DOHH2 (cell line): ENCODE data around the gene AKAP13.

Experiments used
- H3F3A ChIP-seq: fragments of 200-600 bp; sonication (generic), shearing (Covaris generic); 2 replicates; pipeline ENCODE4 v1.6.0; 2016; ENCODE audit warnings: antibody characterized with exemption, mild to moderate bottlenecking; ENCODE audit not compliant: control insufficient read depth, insufficient read depth
- H3K27ac ChIP-seq: fragments of 200-600 bp; sonication (generic); 2 replicates; pipeline ENCODE4 v1.5.1; 2014; ENCODE audit warnings: low read depth, mild to moderate bottlenecking, low read length, moderate library complexity
- H3K27me3 ChIP-seq: fragments of 200-600 bp; sonication (generic); 2 replicates; pipeline ENCODE4 v1.6.1; 2014; ENCODE audit warnings: mild to moderate bottlenecking, low read length, mixed read lengths; ENCODE audit not compliant: control insufficient read depth
- H3K36me3 ChIP-seq: fragments of 200-600 bp; sonication (generic); 2 replicates; pipeline ENCODE4 v1.6.1; 2014; ENCODE audit warnings: mild to moderate bottlenecking, low read length, moderate library complexity, mixed read lengths; ENCODE audit not compliant: control insufficient read depth
- H3K4me1 ChIP-seq: fragments of 200-600 bp; sonication (generic); 2 replicates; pipeline ENCODE4 v1.6.1; 2014; ENCODE audit warnings: mild to moderate bottlenecking, low read length, mixed read lengths; ENCODE audit not compliant: control insufficient read depth
- H3K4me2 ChIP-seq: fragments of 200-600 bp; sonication (generic); 2 replicates; pipeline ENCODE4 v1.6.0; 2014; ENCODE audit warnings: mild to moderate bottlenecking, low read length, moderate library complexity
- H3K4me3 ChIP-seq: fragments of 200-600 bp; sonication (generic); 2 replicates; pipeline ENCODE4 v1.5.1; 2014; ENCODE audit warnings: mild to moderate bottlenecking, low read length, mixed read lengths
- H3K79me2 ChIP-seq: fragments of 200-600 bp; sonication (generic); 2 replicates; pipeline ENCODE4 v1.6.1; 2014; ENCODE audit warnings: mild to moderate bottlenecking, low read length, mixed read lengths; ENCODE audit not compliant: control insufficient read depth
- H3K9me2 ChIP-seq: fragments of 200-600 bp; sonication (generic); replicated peaks from 2 replicates; pipeline ENCODE4 v1.6.1; 2014; ENCODE audit warnings: mild to moderate bottlenecking, low read length, mixed read lengths; ENCODE audit not compliant: control insufficient read depth
- H3K9me3 ChIP-seq: fragments of 200-600 bp; sonication (generic); 2 replicates; pipeline ENCODE4 v1.6.1; 2014; ENCODE audit warnings: antibody characterized with exemption, low read length, mixed read lengths; ENCODE audit not compliant: control insufficient read depth, insufficient read depth
- H4K20me1 ChIP-seq: fragments of 200-600 bp; sonication (generic); 2 replicates; pipeline ENCODE4 v1.6.0; 2014; ENCODE audit warnings: low read depth, mild to moderate bottlenecking, antibody characterized with exemption, low read length, moderate library complexity; ENCODE audit not compliant: control insufficient read depth, insufficient read depth
- CTCF ChIP-seq: fragments of 200-600 bp; sonication (generic); IDR thresholded peaks from one replicate; pipeline ENCODE4 v1.5.1; 2014; ENCODE audit warnings: antibody characterized with exemption, mild to moderate bottlenecking, low read depth, low read length; ENCODE audit not compliant: poor library complexity, severe bottlenecking
- EZH2phosphoT487 ChIP-seq: fragments of 200-600 bp; sonication (generic); IDR thresholded peaks from 2 replicates; pipeline ENCODE4 v1.6.1; 2017; ENCODE audit warnings: borderline replicate concordance, mild to moderate bottlenecking, antibody characterized with exemption, low read length, moderate library complexity, mixed read lengths

Gene AKAP13

GRCh38 chr15:85558848-85559247, 178.4 kb downstream of the AKAP13 start:
- H3K4me2 ChIP-seq, result no peak overlapping the region
- H3K27ac ChIP-seq, result no peak overlapping the region
- H3K4me1 ChIP-seq, result peaks cover 28% of the 10 kb centered on the region
- H3K79me2 ChIP-seq, result peaks cover 11% of the 10 kb centered on the region; the same call in 1 of the 2 replicates
- H3K36me3 ChIP-seq, result peaks cover 14% of the 10 kb centered on the region
- no peak overlapping the region for H3K4me3 ChIP-seq
- H3K9me3 ChIP-seq, result no peaks in the 10 kb centered on the region
- H3K27me3 ChIP-seq, result no peaks in the 10 kb centered on the region
- TF ChIP-seq CTCF (no peak), EZH2phosphoT487 (no peak)
- H3K9me2 ChIP-seq, result no peaks in the 10 kb centered on the region
- H3F3A ChIP-seq, result peaks cover 6% of the 10 kb centered on the region; the same call in 1 of the 2 replicates
- no peaks in the 10 kb centered on the region; the same call in 1 of the 2 replicates for H4K20me1 ChIP-seq

- H3K36me3 ChIP-seq, result peaks cover 12% of the 10 kb centered on the region
- H3K9me2 ChIP-seq, result no peaks in the 10 kb centered on the region
- no peak overlapping the region for H3K4me2 ChIP-seq
- peaks cover 5% of the 10 kb centered on the region; the same call in 1 of the 2 replicates for H3F3A ChIP-seq
- no peak overlapping the region for H3K27ac ChIP-seq
- no peaks in the 10 kb centered on the region for H3K27me3 ChIP-seq
- TF ChIP-seq EZH2phosphoT487 (no peak), CTCF (no peak)
- H3K4me3 ChIP-seq, result no peak overlapping the region
- peaks cover 11% of the 10 kb centered on the region; the same call in 1 of the 2 replicates for H3K79me2 ChIP-seq
- peaks cover 21% of the 10 kb centered on the region for H3K4me1 ChIP-seq
- no peaks in the 10 kb centered on the region; the same call in 1 of the 2 replicates for H4K20me1 ChIP-seq
- no peaks in the 10 kb centered on the region for H3K9me3 ChIP-seq
These were observed 179.1 kb downstream of the AKAP13 start for GRCh38 chr15:85559530-85559929.

- H3K9me2 ChIP-seq, result no peaks in the 10 kb centered on the region
- TF ChIP-seq EZH2phosphoT487 (no peak), CTCF (no peak)
- no peaks in the 10 kb centered on the region; the same call in 1 of the 2 replicates for H4K20me1 ChIP-seq
- H3K36me3 ChIP-seq, result peaks cover 3% of the 10 kb centered on the region; the same call in 1 of the 2 replicates
- no peak overlapping the region for H3K4me3 ChIP-seq
- H3K27me3 ChIP-seq, result no peaks in the 10 kb centered on the region
- H3K27ac ChIP-seq, result no peak overlapping the region
- no peaks in the 10 kb centered on the region for H3K9me3 ChIP-seq
- no peaks in the 10 kb centered on the region for H3F3A ChIP-seq
- H3K79me2 ChIP-seq, result 0 out of 2 replicates have a peak, but pooled peaks cover 3% of the 10 kb centered on the region
- H3K4me1 ChIP-seq, result no peaks in the 10 kb centered on the region
- no peak overlapping the region for H3K4me2 ChIP-seq
These were observed 182.4 kb downstream of the AKAP13 start for GRCh38 chr15:85562824-85563223.
